Measurements from ENCODE around the gene DPYD. TPM values are rescaled to one million over a fixed set of nuclear protein-coding genes. Genes with fewer than 3 reads are reported as not detected.

The DPYD gene
- total RNA-seq, 1 donor from 2014 or later: 124 TPM

- no peak for DNase-seq (ENCODE audit: low spot score)
Measured at GRCh38 chr1:97784661-97785060, 136.2 kb downstream of the DPYD start.

DNA sequence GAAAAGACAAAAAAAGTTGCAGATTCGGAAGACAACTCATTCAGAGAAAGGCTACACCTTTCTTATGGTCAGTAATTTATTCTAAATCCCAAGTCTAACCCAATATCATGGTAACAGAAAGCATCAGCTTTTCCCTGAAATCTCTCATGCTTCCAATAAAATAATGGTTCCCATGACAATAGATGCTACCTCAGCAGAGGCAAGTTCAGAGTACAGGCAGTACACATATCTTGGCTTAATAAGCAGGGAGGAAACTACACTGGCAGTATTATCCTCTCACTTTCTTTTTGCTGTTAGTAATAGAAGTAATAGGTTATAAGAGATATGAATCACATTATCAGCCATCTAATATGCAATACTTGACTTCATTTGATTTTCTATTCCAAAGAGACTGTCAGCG, 137.1 kb downstream of the DPYD start:
- DNase-seq (ENCODE audit: low spot score): no peak

GRCh38 chr1:97781762-97782337, 139.0 kb downstream of the DPYD start:
- no peak for DNase-seq (ENCODE audit: low spot score)

DNA sequence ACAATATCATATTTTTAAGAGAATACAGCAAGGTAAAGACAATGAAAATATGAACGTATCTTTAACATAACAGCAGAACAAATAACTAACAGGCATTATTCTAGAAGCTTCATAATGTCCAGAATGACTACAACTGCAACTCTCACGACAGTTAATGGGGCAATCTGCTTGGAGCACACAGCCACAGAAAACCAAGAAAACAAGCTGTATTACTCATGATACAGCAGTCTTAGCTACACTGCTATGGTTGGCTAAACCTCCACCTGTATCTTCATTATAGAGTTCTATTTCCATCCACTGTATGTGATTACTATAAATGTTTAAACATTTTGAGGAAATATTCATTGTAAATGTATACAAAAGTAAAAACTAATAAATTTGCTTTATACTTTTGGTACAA, 139.9 kb downstream of the DPYD start:
- no peak for DNase-seq (ENCODE audit: low spot score)

DNA sequence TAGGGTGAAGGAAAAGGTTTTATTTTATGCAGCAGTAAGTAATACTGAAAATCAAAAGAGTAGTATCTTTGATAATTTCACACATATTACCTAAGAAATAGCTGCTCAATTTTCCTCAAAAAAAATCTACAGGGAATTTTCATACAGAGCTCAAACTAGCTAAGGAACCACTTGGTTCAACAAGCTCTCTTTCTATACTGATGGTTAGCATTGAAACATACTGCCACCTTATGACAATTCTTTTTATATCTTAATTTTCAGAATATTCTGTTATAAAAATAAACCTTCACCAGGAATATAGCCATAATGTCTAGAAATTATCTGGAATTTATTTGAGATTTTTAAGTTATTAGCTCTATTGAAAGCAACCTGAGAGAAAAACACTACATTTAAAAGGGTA, 142.1 kb downstream of the DPYD start:
- DNase-seq (ENCODE audit: low spot score): no peak

DNA sequence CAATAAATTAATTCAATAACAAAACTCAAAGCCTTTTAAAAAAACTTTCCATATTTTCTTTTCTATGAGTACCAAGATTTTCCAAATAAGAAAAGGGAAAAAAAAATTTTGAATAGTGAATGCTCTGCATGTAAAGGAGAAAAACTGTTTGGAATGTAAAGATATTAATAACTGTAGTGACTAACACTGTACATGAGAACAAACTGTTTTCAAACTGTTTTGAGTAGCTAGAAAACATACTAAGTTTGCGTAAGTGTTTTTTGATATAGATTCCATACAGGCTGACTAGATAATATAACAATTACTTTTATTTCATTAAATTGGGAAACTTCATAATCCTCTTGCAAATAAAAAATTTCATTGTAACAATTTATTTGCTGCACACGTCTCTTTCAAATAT, 150.5 kb downstream of the DPYD start:
- DNase-seq (ENCODE audit: low spot score): no peak

GRCh38 chr1:97767381-97767780, 153.5 kb downstream of the DPYD start:
- no peak for DNase-seq (ENCODE audit: low spot score)

DNA sequence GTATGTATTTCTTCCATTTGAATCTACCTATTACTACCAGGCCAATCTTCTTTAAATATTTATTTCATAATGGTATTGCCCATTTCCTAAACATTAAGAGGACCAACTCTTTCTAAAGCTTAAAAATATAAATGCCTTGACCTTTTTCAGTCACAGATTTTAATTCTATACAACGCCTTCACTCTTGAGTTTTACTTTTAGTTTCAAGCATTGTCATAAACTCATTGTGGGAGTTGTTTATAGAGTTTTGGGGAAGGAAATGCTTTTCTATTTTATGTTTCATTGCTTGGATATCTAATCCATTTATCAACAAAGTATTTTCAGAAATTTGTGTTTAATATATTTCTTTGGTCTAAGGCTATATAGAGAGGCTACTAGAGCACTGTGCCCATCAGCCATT, 155.8 kb downstream of the DPYD start:
- no peak for DNase-seq (ENCODE audit: low spot score)

DNA sequence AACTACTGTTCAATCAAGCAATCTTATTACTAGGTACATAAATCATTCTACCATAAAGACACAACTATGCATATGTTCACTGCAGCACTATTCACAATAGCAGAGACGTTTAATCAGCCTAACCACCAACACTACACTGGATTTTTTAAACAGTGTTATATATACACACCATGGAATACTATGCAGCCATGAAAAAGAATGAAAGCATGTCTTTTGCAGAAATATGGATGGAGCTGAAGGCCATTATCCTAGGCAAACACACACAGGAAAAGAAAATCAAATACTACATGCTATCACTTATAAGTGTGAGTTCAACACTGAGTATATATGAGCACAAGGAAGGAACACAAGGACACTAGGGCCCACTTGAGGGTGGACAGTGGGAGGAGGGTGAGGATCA, 159.2 kb downstream of the DPYD start:
- DNase-seq (ENCODE audit: low spot score): no peak

DNA sequence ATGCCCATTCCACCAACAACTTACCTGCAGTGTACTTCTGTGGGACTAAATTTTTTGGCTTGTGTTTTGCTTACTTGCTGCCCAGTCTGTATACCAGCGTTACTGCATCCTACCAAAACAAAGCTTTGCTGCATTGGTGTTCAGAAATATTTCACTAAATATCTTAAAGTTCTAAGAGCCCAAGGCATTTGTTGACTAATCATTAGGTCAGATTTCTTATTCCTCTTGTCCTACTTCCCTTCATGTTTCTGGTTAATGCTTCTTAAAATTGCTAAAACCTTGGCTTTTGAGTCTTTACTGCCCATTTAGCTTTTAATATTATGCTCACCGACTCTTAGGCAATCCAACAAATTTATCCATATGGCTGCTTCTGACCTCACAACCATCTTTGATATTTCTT, 161.8 kb downstream of the DPYD start:
- DNase-seq (ENCODE audit: low spot score): no peak

- no peak for DNase-seq (ENCODE audit: low spot score)
Measured at GRCh38 chr1:97758541-97759057, 162.2 kb downstream of the DPYD start.

GRCh38 chr1:97745912-97746311, 174.9 kb downstream of the DPYD start:
- no peak for DNase-seq (ENCODE audit: low spot score)

- no peak for DNase-seq (ENCODE audit: low spot score)
Measured at GRCh38 chr1:97744977-97745376, 175.9 kb downstream of the DPYD start.

GRCh38 chr1:97743129-97743528, 177.7 kb downstream of the DPYD start:
- no peak for DNase-seq (ENCODE audit: low spot score)

GRCh38 chr1:97740891-97741290, 179.9 kb downstream of the DPYD start:
- no peak for DNase-seq (ENCODE audit: low spot score)

DNA sequence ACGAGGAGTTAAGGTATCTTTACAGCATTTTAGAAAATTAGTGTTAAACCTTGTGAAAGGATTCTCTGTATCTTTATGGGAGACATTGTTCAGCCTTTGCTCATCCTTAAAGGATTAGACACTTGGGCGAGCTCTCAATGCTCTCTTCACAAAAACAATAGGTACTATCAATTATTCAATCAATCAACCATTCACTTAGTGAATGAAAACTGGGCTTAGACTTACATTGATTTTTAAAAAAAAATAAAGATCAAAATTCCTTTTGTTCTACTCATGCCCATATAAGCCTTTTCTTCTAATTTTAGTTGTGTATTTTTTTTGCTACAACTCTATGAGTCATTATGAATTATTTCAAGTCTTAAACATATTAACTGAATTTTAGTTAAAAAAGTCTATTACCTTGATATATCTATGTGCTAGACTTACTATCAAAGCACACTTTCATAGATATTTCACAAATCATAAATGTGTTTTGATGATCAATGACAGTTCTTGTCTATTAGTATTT, 181.2 kb downstream of the DPYD start:
- DNase-seq (ENCODE audit: low spot score): no peak

DNA sequence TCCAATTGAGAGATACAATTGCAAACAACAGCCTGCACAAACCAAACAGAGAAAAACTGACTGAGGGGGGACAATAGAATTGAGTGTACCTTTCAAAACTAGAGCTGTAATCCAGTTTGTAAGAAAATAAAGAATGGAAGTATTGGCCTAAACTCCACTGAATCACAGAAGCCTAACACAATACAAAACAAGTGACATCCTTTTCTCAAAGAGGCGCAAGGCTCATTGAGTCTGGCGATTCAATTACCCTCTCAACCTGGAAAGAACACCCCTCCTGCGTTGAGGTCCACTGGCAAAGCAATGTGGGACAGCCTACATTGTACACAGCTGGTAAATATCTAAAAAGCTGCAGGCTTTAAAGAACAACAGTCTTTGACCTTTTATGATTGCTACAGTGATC, 182.6 kb downstream of the DPYD start:
- no peak for DNase-seq (ENCODE audit: low spot score)

DNA sequence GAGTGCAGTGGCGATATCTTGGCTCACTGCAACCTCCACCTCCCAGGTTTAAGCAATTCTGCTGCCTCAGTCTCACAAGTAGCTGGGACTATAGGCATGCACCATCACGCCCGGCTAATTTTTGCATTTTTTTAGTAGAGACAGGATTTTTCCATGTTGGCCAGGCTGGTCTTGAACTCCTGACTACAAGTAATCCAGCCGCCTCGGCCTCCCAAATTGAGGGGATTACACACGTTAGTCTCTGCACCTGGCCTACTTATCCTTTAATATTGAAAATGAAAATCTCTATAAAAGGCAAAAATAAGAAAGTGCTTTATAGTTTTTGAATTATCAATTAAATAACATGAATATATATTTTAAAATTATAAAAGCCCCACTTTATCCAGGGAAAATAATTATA, 190.6 kb downstream of the DPYD start:
- no peak for DNase-seq (ENCODE audit: low spot score)

DNA sequence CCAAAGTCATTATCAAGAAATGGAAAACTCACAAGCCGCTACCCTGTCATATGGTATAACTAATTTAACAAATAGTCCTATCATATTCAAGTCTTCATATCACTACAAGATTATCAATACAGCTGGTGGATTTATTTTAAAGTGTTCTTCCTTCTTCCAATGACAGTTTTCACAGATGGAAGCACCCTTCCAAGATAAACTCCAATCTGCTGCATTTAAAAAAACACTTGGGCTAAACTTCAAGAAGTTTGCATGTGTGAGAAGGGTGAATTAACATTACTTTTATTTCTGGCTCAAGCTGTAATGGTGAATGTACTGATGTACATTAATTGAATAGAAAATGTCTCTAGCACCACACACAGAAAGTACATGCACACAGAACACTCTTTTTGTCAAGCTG, 192.4 kb downstream of the DPYD start:
- no peak for DNase-seq (ENCODE audit: low spot score)

DNA sequence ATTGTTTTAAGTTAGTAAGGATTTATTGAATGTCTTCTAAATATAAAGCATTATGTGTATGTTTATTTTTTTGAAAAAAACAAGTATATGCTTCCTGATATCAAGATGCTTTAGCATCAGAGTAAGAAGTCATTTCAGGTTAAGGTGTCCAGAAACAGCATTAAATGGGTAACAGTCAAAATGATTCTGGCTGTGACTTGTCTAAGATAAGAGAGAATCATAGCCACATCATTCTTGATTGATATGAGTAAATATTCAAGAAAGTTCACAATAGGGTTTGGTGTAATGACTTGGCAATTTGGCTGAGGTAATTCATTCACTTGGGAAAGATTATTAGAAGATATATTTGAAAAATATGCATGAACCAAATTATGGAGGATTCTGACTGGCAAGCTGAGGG, 193.8 kb downstream of the DPYD start:
- no peak for DNase-seq (ENCODE audit: low spot score)

DNA sequence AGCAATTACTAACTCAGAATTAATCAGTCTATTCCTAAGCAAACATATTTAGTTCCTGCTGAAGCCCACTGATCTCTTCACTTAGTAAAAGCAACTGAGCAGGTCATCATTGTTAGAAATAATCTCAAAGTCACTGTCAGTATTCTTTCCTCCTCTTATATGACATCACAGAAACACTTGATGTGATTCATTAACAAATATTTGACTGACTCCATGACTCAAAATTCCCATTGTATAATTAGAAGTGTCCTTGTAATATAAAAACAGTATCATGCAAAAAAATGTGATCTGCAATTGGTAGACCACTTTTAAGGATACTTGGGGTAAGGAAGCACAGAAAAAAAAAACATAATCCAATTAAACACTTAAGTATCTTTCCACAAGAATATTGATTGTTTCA, 194.4 kb downstream of the DPYD start:
- DNase-seq (ENCODE audit: low spot score): no peak

- DNase-seq (ENCODE audit: low spot score): no peak
Measured at GRCh38 chr1:97721221-97721620, 199.6 kb downstream of the DPYD start.

- DNase-seq (ENCODE audit: low spot score): no peak
Measured at GRCh38 chr1:97712980-97713379, 207.9 kb downstream of the DPYD start.

- DNase-seq (ENCODE audit: low spot score): no peak
Measured at GRCh38 chr1:97711858-97712257, 209.0 kb downstream of the DPYD start.

Data from mucosa of gallbladder (tissue), 1 donor.